ENCODE data around the gene GNAI3.

The GNAI3 gene

DNA sequence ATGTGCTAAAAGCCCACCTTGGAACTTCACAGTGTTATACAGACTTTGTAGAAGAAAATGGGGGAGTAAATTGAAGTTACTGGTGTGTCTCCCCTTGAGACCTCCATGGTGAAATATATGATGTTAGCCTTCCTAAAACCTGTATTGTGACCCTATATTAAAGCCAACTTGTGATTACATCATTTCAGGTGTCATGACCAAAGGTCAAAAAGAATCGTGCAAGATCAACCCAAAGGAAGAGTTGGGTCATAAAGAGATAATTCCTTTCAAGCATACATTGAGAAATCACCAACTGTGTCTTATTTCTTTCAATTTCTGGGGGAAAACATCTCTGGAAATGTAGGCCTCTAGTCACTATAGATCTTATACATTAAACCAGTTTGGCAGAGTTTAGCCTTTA, 36.4 kb downstream of the GNAI3 start:
- no peak for DNase-seq
- intact Hi-C loops (cut with DNase I): no loop called here

DNA sequence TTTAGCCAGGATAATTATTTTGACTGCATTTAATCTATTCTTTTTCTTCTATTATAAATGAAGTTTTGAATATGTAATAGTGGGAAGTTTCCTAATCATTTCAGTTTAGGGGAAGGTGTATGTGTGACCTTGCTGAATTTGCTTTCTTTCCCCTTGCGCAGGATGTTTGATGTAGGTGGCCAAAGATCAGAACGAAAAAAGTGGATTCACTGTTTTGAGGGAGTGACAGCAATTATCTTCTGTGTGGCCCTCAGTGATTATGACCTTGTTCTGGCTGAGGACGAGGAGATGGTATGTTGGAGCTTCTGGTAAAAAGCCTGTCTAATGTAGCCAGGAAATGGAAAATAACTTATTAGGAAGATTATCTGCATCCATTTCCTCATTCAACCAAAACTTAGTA, 37.6 kb downstream of the GNAI3 start:
- DNase-seq: no peak
- intact Hi-C loops (cut with DNase I): no loop called here

DNA sequence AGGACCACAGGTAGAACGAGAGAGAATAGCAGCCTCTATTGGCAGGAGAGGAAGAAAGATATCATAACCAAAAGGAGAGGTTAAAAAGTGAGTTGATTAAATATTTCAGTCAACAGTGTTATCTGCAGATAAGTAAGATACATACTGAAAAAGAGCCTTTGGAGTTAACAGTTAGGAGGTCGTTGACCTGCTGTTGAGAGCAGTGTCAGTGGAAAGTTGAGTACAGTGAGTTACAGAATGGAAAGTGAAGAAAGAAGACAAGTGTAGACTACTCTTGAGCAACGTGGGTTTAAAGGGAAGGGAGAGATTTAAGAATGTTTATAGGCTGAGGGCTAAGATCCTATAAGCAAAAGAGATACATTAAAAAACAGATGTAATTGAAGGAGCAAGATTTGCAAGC, 40.8 kb downstream of the GNAI3 start:
- intact Hi-C loops (cut with DNase I): no loop called here
- no peak for DNase-seq

DNA sequence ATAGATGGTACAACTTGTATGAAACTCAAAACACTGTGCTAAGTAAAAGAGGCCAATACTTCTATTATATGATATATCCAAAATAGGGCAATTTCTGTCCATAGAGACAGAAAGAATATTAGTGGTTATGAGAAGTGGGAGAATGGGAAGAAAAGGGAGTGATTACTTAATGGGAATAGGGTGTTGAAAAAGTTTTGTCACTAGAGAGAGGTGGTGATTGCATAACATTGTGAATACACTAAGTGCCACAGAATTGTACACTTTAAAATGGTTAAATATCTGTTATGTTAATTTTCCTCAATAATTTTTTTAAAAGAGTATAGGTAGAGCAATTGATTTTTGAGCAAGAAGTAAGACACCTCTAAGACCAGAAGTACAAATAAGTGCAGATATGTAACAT, 41.3 kb downstream of the GNAI3 start:
- DNase-seq: no peak
- intact Hi-C loops (cut with DNase I): no loop called here

DNA sequence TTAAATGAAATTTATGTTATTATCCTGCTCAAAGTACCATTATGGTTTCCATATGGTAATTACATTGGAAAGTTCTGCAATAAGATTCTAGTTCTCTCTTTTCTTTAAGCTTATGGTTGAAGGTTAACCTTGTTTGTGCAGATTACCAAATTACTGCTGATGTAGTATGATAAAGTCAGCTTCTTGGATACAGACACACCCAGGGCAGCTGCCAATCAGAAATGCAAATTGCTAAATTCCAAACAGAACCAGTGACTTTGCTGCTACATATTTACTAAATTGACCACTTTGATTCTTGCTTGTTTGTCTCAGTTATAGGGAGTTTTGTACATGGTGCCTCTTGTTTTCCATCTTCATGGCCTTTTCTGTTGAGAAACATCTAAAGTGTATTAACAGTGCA, 44.5 kb downstream of the GNAI3 start:
- no peak for DNase-seq
- intact Hi-C loops (cut with DNase I): no loop called here

DNA sequence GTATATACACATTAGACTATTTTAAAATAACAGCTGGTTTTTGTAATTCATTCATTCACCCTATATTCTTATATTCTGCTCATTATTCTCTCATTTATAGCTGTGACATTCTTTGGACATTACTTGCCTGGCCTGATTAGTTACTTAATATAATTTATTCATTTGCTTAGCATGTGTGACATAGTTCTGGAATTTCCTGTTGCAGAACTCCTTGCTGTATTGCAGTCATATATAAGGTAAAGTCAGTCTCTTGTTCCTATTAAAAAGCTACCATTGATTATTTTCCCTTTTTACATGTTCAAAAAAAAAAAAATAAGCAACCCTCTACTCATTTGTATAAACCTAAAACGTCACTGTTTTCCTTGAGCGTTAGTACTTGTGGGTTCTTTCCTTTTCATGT, 47.1 kb downstream of the GNAI3 start:
- no peak for DNase-seq
- intact Hi-C loops (cut with DNase I): no loop called here

DNA sequence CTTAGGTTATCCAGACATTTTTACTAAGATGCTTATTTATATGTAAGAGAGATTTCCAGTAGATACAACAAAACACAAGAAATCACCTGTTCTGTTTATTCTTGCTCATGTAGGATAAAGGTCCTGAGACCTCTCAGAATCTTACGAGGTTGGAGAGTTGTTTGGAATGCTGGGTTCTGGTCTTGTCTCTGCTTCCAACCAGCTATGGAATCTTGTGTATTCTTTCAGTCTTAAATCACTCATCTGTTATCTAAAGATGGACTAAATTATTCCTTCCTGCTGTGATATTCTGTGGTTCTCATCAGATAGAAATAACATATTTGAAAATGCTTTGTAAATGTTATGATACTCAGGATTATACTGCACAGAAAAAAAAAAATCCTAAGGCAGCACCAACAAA, 49.7 kb downstream of the GNAI3 start:
- intact Hi-C loops (cut with DNase I): no loop called here
- no peak for DNase-seq

DNA sequence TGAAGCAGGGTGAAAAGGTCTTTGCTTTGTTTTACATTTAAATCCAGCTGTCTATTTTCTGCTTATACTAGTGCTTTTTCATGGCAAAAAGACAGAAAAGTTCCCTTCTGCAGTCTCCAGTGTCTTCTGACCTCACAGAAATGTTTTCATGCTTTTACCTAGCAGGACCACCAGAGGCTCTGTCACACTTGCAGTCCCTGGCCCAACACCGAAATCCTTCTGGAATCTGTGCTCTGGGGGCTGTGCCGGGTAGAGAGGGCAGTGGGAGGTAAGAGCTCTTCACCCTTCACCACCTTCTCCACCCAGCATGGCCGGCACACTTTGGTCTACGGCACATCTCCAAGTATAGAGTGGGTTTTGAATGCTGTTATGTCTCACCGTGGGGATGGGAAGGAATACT, 50.2 kb downstream of the GNAI3 start:
- no peak for DNase-seq
- intact Hi-C loops (cut with DNase I): no loop called here

DNA sequence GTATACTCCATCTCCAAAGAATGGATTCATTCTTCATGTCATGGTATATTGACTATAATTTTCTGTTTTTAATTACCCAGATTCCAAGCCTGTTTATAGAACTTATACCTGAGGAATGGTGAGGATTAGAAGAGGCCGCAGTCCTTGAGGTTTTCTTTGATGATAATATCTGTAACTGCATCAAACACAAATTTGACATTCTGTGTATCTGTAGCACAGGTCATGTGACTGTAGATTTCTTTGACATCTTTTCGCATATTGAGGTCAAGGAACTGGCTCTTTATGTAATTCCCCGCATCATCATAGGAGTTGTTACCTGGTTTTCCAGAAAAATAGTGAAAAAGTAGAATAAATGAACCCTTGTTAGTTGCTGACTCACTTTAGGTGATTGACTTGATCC, 54.8 kb downstream of the GNAI3 start:
- intact Hi-C loops (cut with DNase I): no loop called here
- DNase-seq: no peak

DNA sequence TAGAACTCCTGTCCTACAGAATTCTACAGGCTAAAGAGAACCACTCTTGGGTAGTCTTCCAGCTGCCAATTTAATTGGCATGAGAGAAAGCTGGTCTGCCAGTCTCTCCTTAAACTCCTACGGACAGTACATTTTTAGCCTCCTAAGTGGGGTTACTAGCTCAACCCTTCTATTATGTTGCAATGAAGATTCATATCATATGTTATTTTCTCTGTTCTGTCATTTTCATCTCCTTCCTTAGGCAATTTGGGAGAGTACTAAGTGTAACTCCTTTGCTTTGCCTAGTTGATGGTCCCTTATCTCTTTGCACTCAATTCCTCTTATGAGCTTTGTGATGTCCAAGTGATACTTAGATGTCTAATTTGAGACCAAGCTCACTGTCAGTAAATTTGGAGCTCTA, 57.0 kb downstream of the GNAI3 start:
- intact Hi-C loops (cut with DNase I): no loop called here
- no peak for DNase-seq

DNA sequence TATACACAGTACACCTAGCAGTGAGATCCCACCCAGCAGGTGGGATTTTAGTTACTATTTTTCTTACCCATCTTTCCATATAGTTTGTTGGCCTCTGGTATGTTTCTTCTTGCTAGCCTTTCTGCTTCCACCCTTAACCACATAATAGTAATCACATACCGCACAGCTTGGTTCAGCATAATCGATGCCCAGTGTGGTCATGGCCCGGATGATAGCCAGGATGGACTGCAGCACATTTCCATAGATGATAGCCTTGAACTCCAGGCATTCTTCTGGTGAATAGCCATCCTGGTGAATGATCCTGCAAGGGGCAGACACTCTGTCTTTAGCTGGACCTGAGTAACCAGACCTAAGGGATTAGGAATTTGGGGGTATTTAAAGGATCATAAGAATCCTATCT, 61.5 kb downstream of the GNAI3 start:
- no peak for DNase-seq
- intact Hi-C loops (cut with DNase I): no loop called here

DNA sequence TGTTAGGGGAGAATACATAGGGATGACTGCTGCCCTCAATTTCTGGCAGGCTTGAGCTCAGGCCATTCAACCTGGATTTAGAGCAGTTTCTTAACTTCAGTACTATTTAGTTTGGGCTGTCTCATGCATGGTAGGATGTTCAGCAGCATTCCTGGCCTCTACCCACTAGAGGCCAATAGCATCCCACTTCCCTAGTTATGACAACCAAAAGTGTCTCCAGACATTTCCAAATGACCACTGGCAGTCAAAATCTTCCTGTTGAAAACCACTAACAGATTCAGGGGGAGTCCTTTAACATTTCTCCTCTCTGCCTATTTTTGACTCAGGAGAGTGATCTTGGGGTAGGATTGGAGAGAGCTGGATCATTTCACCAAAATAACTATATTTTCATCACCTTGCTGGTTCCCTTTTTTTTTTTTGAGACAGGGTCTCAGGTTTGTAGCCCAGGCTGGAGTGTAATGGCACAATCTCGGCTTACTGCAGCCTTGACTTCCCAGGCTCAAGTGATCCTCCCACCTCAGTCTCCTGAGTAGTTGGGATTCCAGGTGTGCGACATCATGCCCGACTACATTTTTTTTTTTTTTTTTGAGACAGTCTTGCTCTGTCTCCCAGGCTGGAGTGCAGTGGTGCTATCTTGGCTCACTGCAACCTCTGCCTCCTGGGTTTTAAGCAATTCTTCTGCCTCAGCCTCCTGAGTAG, 62.3 kb downstream of the GNAI3 start:
- no peak for DNase-seq
- intact Hi-C loops (cut with DNase I): no loop called here

DNA sequence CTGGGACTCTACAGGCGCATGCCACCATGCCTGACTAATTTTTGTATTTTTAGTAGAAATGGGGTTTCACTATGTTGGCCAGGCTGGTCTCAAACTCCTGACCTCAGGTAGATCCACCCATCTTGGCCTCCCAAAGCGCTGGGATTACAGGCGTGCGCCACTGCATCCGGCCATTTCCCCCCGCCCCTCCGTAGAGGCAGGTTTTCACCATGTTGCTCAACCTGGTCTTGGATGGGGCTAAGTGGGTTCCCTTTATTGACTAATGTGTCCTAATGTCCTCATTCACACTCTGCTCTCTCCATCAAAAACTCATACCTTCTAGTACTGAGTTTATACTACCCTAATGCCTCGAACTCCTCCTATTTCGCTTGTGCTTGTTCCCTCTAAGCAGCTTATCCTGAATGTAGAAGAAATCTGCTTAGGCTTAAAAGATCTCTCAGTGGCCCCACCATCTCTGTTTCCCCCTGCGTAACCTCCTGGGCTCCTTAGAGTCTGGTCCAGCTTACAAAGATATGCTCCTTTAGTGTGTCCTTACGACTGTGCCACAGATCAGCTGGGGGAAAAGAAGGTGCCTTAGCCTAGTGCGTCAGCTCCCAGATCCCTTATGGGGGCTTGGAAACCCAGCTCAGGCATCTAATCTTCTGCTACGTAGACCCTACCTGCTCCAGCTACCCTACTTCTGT, 63.0 kb downstream of the GNAI3 start:
- DNase-seq: no peak
- intact Hi-C loops (cut with DNase I): no loop called here

DNA sequence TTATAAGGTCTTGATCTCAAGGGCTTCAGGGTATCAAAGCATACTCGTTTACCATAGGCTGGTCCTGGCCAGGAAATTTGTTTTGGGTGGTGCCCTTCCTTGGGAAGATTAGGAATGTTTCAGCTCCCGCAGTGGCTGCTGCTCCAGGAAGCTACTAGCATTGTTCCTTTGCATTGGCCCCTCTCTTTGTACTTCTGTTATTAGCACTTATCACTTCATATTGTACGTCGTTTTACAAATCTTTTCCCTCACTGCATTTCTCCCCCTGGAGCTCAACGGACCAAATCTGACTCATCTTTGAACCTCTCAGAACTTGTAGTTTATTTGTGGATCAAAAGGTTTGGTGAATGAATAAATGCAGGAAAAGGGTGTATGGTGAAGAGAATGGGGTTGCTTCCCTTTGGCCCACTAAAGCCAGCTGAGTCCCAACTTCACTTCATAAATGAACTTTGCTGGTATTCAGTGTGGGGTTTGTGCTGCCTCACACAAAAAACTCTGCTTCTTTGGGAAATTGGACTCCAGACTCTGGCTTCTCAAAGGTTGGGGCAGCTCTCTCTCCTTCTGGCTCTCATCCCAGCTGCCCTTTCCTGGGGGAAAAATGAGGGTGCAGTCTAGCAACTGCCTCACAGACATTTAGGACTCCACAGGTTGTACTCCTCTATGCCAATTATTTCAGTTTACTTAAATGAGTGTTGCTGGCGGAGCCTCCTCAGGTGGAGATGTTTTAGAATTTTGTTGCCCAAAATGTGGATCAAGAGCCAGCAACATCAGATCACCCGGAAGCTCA, 65.1 kb downstream of the GNAI3 start:
- no peak for DNase-seq

DNA sequence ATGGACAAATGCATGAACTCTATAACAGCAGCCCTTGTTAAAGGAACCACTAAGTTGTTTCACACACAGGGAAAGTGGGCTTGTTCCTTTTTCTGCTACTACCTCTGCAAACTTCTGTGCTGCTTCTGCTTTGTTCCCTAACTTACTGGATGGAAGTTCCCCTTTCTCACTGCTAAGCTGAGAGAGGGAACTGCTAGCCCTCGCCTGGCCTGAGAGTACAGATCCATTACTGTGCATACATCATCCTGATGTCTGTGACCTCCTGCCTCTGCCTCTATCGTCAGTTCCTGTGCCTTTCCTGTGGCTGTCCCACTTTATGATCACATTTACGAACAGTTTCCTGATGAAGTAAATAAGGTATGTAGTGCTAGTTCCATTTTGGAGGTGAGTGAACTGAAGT, 67.5 kb downstream of the GNAI3 start:
- peak in 1 of 10 donors; percentile 71 for DNase-seq
- intact Hi-C loops (cut with DNase I): no loop called here

More for the DNA sequence above, 65.1 kb downstream of the GNAI3 start:
- intact Hi-C loops (cut with DNase I): no loop called here

DNA sequence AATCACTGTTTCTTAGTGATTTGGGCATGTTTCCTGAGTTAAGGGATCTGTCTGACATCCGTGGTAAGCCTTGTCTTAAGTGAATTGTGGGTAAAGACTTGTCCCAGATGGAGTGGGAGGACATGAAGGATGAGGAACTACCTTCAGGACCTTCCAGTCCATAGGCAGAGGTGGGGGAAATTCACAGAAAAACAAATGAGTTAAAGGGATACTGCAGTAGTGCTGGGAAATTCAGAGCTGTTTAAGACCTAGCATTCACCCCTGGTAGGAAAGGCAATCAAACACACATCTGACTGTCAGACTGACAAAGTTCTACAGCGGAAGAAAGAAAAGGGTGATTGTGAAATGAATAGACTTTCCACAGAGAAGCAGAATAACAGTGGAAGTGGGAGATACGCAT, 68.0 kb downstream of the GNAI3 start:
- intact Hi-C loops (cut with DNase I): no loop called here
- no peak for DNase-seq

DNA sequence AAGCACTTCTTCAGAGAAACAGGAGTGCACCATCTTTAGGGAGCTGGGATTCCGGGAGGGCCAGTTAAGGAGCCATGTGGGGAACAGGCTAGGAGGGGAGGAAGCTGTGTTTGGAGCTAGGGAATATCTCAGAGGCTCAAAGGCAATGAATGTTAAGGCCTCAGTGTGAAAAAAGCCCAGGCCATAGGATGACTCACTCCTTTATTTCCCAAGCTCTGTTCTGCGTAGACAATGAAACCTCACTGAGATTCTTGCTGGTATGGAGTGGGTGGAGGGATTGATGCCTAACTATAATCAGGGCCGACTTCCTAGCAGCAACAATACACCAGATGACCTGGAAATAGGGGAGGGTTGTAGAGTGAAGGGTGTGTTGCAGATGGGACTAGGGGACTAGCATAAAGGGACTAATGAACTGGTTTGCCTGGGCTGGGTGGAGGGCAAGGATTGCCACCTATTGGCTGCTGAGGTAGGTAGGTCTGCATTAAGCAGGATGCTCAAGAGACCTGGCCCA, 68.9 kb downstream of the GNAI3 start:
- intact Hi-C loops (cut with DNase I): no loop called here
- no peak for DNase-seq

DNA sequence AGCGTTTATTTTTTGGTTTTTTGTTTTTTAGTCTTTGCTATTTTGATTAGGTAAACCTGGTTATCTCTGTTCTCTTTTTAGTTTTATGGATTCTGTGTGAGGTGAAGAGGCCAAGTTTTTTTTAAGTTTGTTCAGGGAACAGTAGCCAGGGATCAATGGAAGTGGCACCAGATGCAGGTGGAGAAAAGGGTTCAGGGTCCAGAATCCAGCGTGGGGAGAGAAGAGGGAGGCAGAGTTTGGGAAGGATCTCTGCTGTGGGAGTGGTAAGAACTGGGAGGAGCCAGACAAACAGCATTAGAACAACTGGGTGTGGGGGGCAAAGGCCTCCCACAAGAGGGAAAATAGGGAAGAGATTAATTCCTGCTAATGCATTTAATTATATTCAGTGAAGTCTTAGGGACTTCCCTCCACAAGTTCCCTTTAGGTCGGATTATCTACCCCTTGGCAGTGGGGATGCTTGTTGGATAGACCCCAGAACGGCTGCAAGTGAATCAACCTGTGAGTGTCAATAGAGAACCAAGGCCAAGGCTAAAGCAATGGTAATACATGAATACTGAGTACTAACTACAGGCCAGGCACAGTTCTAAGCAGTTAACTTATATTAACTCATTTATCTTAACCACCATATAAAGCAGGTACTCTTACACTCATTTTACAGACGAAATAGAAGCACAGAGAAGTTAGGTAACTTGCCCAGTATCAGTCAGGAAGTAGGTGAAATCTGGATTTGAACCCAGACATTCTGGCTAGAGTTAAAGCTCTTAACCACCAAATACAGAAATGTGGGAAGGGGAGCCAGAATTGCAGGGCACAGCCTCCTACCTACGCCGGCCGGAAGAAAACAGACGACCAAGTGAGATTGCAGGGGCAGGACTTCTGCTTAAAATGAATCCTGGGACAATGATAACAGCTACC, 70.5 kb downstream of the GNAI3 start:
- no peak for DNase-seq

DNA sequence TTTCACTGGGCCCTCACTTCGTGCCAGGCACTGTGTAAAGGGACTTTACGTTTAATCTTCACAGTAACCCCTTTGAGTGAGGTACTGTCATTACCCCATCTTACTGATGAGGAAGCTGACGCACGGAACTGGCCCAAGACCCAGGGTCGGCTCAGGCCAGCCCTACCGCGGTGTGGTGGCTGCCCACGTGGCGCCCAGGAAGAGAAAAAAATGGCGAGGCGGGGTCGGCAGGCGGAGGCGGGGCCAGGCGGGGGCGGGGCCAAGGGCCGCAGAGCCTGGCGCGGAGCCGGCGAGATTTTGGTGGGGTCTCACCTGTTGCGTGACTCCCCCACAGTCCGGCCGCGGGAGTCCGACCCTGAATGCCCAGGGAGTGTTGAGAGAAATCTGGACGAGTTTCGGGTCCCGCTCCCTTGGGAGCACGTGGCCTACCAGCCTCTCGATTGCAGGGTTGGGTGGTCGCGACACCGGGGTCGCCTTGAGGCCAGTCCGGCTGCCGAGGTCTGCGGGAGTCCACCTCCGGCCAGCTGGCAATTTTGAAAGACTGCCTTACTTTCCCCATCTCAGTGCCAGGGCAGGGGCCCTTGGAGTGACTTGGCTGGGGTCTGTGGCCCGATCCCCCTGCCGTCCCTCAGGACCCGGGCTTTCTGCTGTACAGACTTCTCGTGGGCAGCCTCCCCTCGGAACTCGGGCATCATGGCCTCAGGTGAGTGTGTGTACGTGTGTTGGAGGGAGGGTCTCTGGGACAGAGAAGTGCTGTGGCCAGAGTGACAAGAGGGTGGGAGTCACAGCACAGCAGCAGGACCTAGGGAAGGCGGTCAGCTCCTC, 71.4 kb downstream of the GNAI3 start, which contains the start of the genes AMPD2 and GNAT2:
Gene AMPD2 (plus strand): TSS at position 262 of the 825 bp plus-strand sequence. CDS start 1,339 bp downstream, outside the sequence.
Gene GNAT2 (minus strand): TSS at position 41 of the 825 bp plus-strand sequence. CDS start 6,746 bp downstream, outside the sequence.
- intact Hi-C loops (cut with DNase I): no loop called here
- DNase-seq: peak in 5 of 10 donors; percentile 42 to 93 (median 50)

More for the DNA sequence above, 70.5 kb downstream of the GNAI3 start:
- intact Hi-C loops (cut with DNase I): no loop called here
